ENCODE measurements around the gene AOPEP. TPM values are rescaled to one million over a fixed set of nuclear protein-coding genes. Genes with fewer than 3 reads are reported as not detected.
A peak's percentile ranks its signal among the peaks of the same experiment; 100 is the strongest.

AOPEP gene
- total and polyA plus RNA-seq, 2 of the 13 experiments (the other 11 are each of a cell fraction or from before 2014, with no cell fraction given): 22.2 to 41.6 TPM

GRCh38 chr9:95031711-95032461 lies 305.4 kb downstream of the AOPEP start (continued):
- TF ChIP-seq, protein P1, sequence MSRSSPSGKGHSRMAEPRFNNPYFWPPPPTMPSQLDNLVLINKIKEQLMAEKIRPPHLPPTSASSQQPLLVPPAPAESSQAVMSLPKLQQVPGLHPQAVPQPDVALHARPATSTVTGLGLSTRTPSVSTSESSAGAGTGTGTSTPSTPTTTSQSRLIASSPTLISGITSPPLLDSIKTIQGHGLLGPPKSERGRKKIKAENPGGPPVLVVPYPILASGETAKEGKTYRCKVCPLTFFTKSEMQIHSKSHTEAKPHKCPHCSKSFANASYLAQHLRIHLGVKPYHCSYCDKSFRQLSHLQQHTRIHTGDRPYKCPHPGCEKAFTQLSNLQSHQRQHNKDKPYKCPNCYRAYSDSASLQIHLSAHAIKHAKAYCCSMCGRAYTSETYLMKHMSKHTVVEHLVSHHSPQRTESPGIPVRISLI (CRISPR knock-in tag; IDR thresholded peaks at IDR 0.05; ENCODE audit: borderline replicate concordance): peak; percentile 78; the same call in 1 of the 2 replicates
- TF ChIP-seq PHF8 (CRISPR knock-in tag; IDR thresholded peaks at IDR 0.05) (0 out of 2 replicates have a peak, but pooled peaks have one; percentile 18), SNAPC2 (CRISPR knock-in tag; IDR thresholded peaks at IDR 0.05) (0 out of 2 replicates have a peak, but pooled peaks have one; percentile 51), ZNF850 (CRISPR knock-in tag; conservative IDR thresholded peaks at IDR 0.05) (no peak), ZNF891 (CRISPR knock-in tag; IDR thresholded peaks at IDR 0.05) (no peak), ZMYM3 (CRISPR knock-in tag; IDR thresholded peaks at IDR 0.05) (no peak), EP300 (IDR thresholded peaks at IDR 0.05; ENCODE audit: low read depth in 2 of 2, low read length in 2 of 2) (peak in 1 of 2 experiments; percentile 97; a peak in 3 of 4 replicates), EP300 (CRISPR knock-in tag; IDR thresholded peaks at IDR 0.05; ENCODE audit: borderline replicate concordance) (peak; percentile 91), HNF4G (IDR thresholded peaks at IDR 0.05; ENCODE audit: borderline replicate concordance, low read depth, low read length) (no peak; the same call in 1 of the 2 replicates), HNF4G (CRISPR knock-in tag; IDR thresholded peaks at IDR 0.05; ENCODE audit: borderline replicate concordance, low read depth) (no peak; the same call in 1 of the 2 replicates), CHD4 (IDR thresholded peaks at IDR 0.05; ENCODE audit: borderline replicate concordance, low read length) (no peak), ZNF562 (CRISPR knock-in tag; IDR thresholded peaks at IDR 0.05; ENCODE audit: borderline replicate concordance) (no peak), DZIP1 (CRISPR knock-in tag; IDR thresholded peaks at IDR 0.05) (no peak), SP2 (CRISPR knock-in tag; IDR thresholded peaks at IDR 0.05) (no peak), PAF1 (CRISPR knock-in tag; IDR thresholded peaks at IDR 0.05) (no peak; the same call in 1 of the 2 replicates), SNRNP70 (IDR thresholded peaks at IDR 0.05; ENCODE audit: low read depth, low read length) (no peak), ZNF121 (CRISPR knock-in tag; IDR thresholded peaks at IDR 0.05) (peak; percentile 50; the same call in 1 of the 2 replicates), PHF21A (CRISPR knock-in tag; IDR thresholded peaks at IDR 0.05) (peak; percentile 78), IRX3 (CRISPR knock-in tag; IDR thresholded peaks at IDR 0.05; ENCODE audit: borderline replicate concordance, low read depth) (peak; percentile 64; the same call in 1 of the 2 replicates), FLYWCH1 (CRISPR knock-in tag; IDR thresholded peaks at IDR 0.05) (no peak), TEAD2 (CRISPR knock-in tag; IDR thresholded peaks at IDR 0.05) (no peak)
- TF ChIP-seq, protein P2, sequence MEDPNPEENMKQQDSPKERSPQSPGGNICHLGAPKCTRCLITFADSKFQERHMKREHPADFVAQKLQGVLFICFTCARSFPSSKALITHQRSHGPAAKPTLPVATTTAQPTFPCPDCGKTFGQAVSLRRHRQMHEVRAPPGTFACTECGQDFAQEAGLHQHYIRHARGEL (CRISPR knock-in tag; IDR thresholded peaks at IDR 0.05): no peak
- TF ChIP-seq, protein P3, sequence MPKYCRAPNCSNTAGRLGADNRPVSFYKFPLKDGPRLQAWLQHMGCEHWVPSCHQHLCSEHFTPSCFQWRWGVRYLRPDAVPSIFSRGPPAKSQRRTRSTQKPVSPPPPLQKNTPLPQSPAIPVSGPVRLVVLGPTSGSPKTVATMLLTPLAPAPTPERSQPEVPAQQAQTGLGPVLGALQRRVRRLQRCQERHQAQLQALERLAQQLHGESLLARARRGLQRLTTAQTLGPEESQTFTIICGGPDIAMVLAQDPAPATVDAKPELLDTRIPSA (CRISPR knock-in tag; IDR thresholded peaks at IDR 0.05; ENCODE audit: borderline replicate concordance): no peak
- TF ChIP-seq, protein P4, sequence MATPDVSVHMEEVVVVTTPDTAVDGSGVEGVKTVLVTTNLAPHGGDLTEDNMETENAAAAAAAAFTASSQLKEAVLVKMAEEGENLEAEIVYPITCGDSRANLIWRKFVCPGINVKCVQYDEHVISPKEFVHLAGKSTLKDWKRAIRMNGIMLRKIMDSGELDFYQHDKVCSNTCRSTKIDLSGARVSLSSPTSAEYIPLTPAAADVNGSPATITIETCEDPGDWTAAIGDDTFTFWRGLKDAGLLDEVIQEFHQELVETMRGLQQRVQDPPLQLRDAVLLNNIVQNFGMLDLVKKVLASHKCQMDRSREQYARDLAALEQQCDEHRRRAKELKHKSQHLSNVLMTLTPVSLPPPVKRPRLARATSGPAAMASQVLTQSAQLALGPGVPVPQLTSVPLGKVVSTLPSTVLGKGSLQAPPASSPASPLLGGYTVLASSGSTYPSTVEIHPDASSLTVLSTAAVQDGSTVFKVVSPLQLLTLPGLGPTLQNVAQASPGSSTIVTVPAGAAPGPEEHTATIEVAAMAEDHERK (CRISPR knock-in tag; IDR thresholded peaks at IDR 0.05; ENCODE audit: low read depth): 0 out of 2 replicates have a peak, but pooled peaks have one; percentile 4
